Epidermal melanocyte (primary cell): ENCODE results near the gene VGF.
"Not testable (repeated sequence)": the region's sequence is repeated elsewhere in the genome, so short reads cannot be mapped to it uniquely, and the experiment has no call there.

Experiments
- DNase-seq: peaks from one replicate; pipeline ENCODE4 v3.0.0; 2011; ENCODE audit warnings: low spot score; ENCODE audit not compliant: insufficient read length

VGF gene

GRCh38 chr7:101118856-101119255, 46.5 kb downstream of the VGF start:
- no peak for DNase-seq

- no peak for DNase-seq
Observed at GRCh38 chr7:101116898-101117297, 48.5 kb downstream of the VGF start.

GRCh38 chr7:101115215-101115614, 50.2 kb downstream of the VGF start:
- DNase-seq: no peak

- no peak for DNase-seq
Observed at GRCh38 chr7:101114492-101114891, 50.9 kb downstream of the VGF start.

GRCh38 chr7:101113836-101114235, 51.5 kb downstream of the VGF start:
- no peak for DNase-seq

- not testable (repeated sequence) for DNase-seq
Observed at GRCh38 chr7:101113140-101113539, 52.2 kb downstream of the VGF start.
